Heart left ventricle (tissue), 16 donors: ENCODE results near the gene DLGAP1. TPM values are rescaled to one million over a fixed set of nuclear protein-coding genes. Genes with fewer than 3 reads are reported as not detected.

Source experiments
- ATAC-seq, 4 donors: fragments of 200-7000 bp; cut with Tn5 transposase; one replicate each; pipeline ENCODE4 v1.9.1; 2020 to 2022; ENCODE audit warnings: moderate library complexity in 4 of 4, mild to moderate bottlenecking in 3 of 4, moderate number of reproducible peaks in 1 of 4
- DNase-seq, 5 donors: peaks; one replicate each; pipeline ENCODE4 v3.0.0-alpha.2; 2020
- H3K27ac ChIP-seq, 12 donors: fragments of 200-600 bp; sonication (generic) in 4 of 12; one replicate each; pipeline versions ENCODE4 v1.5.0 to v1.8.0; 2016 to 2022; ENCODE audit warnings: mild to moderate bottlenecking in 2 of 12
- H3K27me3 ChIP-seq, 9 donors: fragments of 200-600 bp; sonication (generic) in 2 of 9; one replicate each; pipeline versions ENCODE4 v1.5.1 to v1.8.0; 2016 to 2022; ENCODE audit warnings: mild to moderate bottlenecking in 3 of 9
- H3K36me3 ChIP-seq, 9 donors: fragments of 200-600 bp; sonication (generic) in 2 of 9; one replicate each; pipeline versions ENCODE4 v1.5.0 to v1.8.0; 2018 to 2022; ENCODE audit warnings: mild to moderate bottlenecking in 2 of 9
- H3K4me1 ChIP-seq, 12 donors: fragments of 200-600 bp; sonication (generic) in 4 of 12; one replicate each; pipeline versions ENCODE4 v1.5.0 to v1.8.0; 2016 to 2022; ENCODE audit warnings: mild to moderate bottlenecking in 3 of 12
- H3K4me3 ChIP-seq, 12 donors: fragments of 200-600 bp; sonication (generic) in 4 of 12; one replicate each; pipeline versions ENCODE4 v1.5.0 to v1.8.0; 2017 to 2022; ENCODE audit warnings: mild to moderate bottlenecking in 9 of 12, moderate library complexity in 4 of 12
- H3K9me3 ChIP-seq, 12 donors: fragments of 200-600 bp; sonication (generic) in 4 of 12; one replicate each; pipeline versions ENCODE4 v1.5.0 to v1.8.0; 2016 to 2022; ENCODE audit warnings: mild to moderate bottlenecking in 1 of 12
- POLR2A ChIP-seq, 2 donors: fragments of 450-650 bp; IDR thresholded peaks; one replicate each; pipeline ENCODE4 v1.6.1; 2017; ENCODE audit warnings: antibody characterized with exemption in 2 of 2, mild to moderate bottlenecking in 2 of 2, moderate library complexity in 2 of 2
- WGBS, 4 donors: extraction: QIAGEN DNeasy Blood & Tissue Kit in 2 of 4; methylation state at CpG; one replicate each; pipeline versions ENCODE4 v1.1.5 to v1.1.7; 2013 to 2018; 5-methylcytosine and 5-hydroxymethylcytosine counted together
- intact Hi-C, 10 donors: fragments of 100-400 bp; cut with DNase I; formaldehyde crosslinking; loops; one replicate each; pipeline versions ENCODE4 v1.11.1 to v1.14.2; 2022
- polyA plus RNA-seq, 2 donors: library from polyadenylated mRNA; stranded (reverse); fragments of 200-250 nt; gene quantifications; one replicate each; pipeline ENCODE4 v1.2.3, GENCODE V29; 2013
- total RNA-seq, 9 donors: library from RNA; depleted of rRNA in 2 of 9; stranded (reverse); fragments of >200 nt in 2 of 9; fragmentation: NEBNext Ultra II Directional in 3 of 9; extraction: Animal tissue kit (Norgen Biotek cat#: 25700) in 3 of 9; gene quantifications; one replicate each; pipeline versions ENCODE4 v1.1.0 to v1.2.4, GENCODE V29; 2016 to 2023
- TF ChIP-seq, protein P1 (sequence below), 12 donors: fragments of 200-600 bp; sonication (generic) in 4 of 12; IDR thresholded peaks; one replicate each; pipeline versions ENCODE4 v1.5.0 to v1.8.0; 2018 to 2022; ENCODE audit warnings: antibody characterized with exemption in 12 of 12, mild to moderate bottlenecking in 5 of 12
- donor health status: ischemic (EF 13 %, LVEDD 7.1; RV severe dilation, severe dysfunction).
- donor health status: healthy with polysubstance abuse.
- donor health status: DM: no; HTN: yes; CAD: no.
- donor health status: DM: no; HTN: no; CAD: no.
- donor health status: ischemic (EF 25% LVEDD 6.9; RV normal size, moderate dysfunction).
- donor health status: ischemic (EF 25% LVEDD 5.7; RV mildly dilated, moderate dysfunction).
- donor health status: healthy.
- donor health status: DM: yes; HTN: yes; CAD: no.
- donor health status: ischemic (EF 35%, LVEDD 5.7; RV mildly dilated, moderate dysfunction).
- donor health status: nonischemic (EF 11% LVEDD 7.7; RV severe dilation, severe dysfunction).
- donor health status: DM: yes; HTN: yes; CAD: no.
- donor health status: PGD.
- donor health status: ischemic (EF 29% LVEDD 5.4; RV normal size, mild dysfunction).
- donor health status: nonischemic (EF 23%, LVEDD 6.1; RV moderate dilation, normal function).

DLGAP1 gene
- total and polyA plus RNA-seq, 11 donors: 0.10 to 5.5 (median 0.40) TPM; not detected in 1

- H3K4me1 ChIP-seq: peaks cover 0 to 34% (median 5%) of the 10 kb centered on the region in 12 donors
- H3K9me3 ChIP-seq: no peaks in the 10 kb centered on the region
- peak overlapping the region in 3 of 12 donors; percentile 7 to 46 (median 11) for H3K27ac ChIP-seq
- intact Hi-C loops: no loop called here
- peak in 1 of 4 donors; percentile 1 for ATAC-seq
- no peaks in the 10 kb centered on the region for H3K27me3 ChIP-seq
- H3K4me3 ChIP-seq: no peak overlapping the region
- TF ChIP-seq, protein P1, sequence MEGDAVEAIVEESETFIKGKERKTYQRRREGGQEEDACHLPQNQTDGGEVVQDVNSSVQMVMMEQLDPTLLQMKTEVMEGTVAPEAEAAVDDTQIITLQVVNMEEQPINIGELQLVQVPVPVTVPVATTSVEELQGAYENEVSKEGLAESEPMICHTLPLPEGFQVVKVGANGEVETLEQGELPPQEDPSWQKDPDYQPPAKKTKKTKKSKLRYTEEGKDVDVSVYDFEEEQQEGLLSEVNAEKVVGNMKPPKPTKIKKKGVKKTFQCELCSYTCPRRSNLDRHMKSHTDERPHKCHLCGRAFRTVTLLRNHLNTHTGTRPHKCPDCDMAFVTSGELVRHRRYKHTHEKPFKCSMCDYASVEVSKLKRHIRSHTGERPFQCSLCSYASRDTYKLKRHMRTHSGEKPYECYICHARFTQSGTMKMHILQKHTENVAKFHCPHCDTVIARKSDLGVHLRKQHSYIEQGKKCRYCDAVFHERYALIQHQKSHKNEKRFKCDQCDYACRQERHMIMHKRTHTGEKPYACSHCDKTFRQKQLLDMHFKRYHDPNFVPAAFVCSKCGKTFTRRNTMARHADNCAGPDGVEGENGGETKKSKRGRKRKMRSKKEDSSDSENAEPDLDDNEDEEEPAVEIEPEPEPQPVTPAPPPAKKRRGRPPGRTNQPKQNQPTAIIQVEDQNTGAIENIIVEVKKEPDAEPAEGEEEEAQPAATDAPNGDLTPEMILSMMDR (IDR thresholded peaks at IDR 0.05): no peak
- no peak for TF ChIP-seq POLR2A (IDR thresholded peaks at IDR 0.05)
- DNase-seq: no peak
- 84 to 90% (median 88%) methylated on average over 6 of the region's 6 CpGs for WGBS, 4 donors
- H3K36me3 ChIP-seq: no peaks in the 10 kb centered on the region
Observed at GRCh38 chr18:3649135-3649632, 805.9 kb downstream of the DLGAP1 start.

DNA sequence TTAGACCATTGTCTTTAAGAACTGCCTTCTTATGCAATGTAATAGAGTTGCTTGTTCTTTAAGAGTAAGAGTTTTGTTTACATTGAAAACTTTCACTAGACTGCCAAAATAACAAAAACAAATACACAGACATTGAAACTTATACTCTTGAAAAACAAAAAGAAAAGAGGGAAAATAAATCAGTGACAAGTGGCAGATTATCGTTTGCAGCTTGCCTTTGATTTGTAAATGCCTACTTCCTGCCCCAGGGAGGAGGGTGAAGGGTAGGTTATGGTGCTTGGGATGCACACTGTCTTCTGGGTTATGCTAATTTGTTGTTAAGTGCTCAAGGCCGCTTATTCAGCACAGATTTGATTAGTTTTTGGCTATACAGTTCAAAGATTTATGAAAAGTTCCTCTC is 806.5 kb downstream of the DLGAP1 start:
- peaks cover 0 to 29% (median 5%) of the 10 kb centered on the region in 12 donors for H3K4me1 ChIP-seq
- no peak for TF ChIP-seq POLR2A (IDR thresholded peaks at IDR 0.05)
- TF ChIP-seq, protein P1 (IDR thresholded peaks at IDR 0.05): no peak
- intact Hi-C loops: no loop called here
- H3K4me3 ChIP-seq: no peak overlapping the region
- no peaks in the 10 kb centered on the region for H3K36me3 ChIP-seq
- no peaks in the 10 kb centered on the region for H3K9me3 ChIP-seq
- ATAC-seq (no peak), DNase-seq (no peak)
- no peak overlapping the region for H3K27ac ChIP-seq
- WGBS, 4 donors: 78 to 88% (median 84%) methylated on average over 2 of the region's 2 CpGs
- no peaks in the 10 kb centered on the region for H3K27me3 ChIP-seq

DNA sequence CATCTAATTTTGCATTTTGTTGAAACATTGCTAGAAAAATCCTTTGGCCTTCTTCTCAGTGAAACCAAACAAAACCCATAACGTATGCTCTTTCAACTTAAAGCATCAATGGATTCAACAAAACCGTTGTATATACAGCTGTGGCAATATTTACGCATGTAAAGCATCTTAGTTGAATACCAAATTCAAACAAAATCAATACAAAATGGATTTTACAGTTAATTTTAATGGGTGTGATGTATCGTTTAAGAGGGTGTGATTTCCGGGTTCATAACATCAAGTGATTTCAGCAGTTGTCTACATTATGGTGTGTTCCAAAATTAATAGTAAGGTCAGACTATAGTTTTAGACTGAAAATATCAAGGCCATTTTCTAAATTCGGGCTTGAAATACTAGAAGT is 806.9 kb downstream of the DLGAP1 start:
- DNase-seq (no peak), ATAC-seq (no peak)
- Histone ChIP-seq H3K27me3 (no peaks in the 10 kb centered on the region), H3K27ac (no peak overlapping the region), H3K9me3 (no peaks in the 10 kb centered on the region), H3K4me3 (no peak overlapping the region), H3K4me1 (peaks cover 0 to 24% (median 4%) of the 10 kb centered on the region in 12 donors), H3K36me3 (no peaks in the 10 kb centered on the region)
- intact Hi-C loops: no loop called here
- 85 to 93% (median 88%) methylated on average over 6 of the region's 6 CpGs for WGBS, 4 donors
- TF ChIP-seq, protein P1 (IDR thresholded peaks at IDR 0.05): no peak
- TF ChIP-seq POLR2A (IDR thresholded peaks at IDR 0.05): no peak

- intact Hi-C loops: no loop called here
- TF ChIP-seq, protein P1 (IDR thresholded peaks at IDR 0.05): no peak
- TF ChIP-seq POLR2A (IDR thresholded peaks at IDR 0.05): no peak
- Histone ChIP-seq H3K9me3 (no peaks in the 10 kb centered on the region), H3K4me1 (peaks cover 0 to 19% (median 2%) of the 10 kb centered on the region in 12 donors), H3K36me3 (no peaks in the 10 kb centered on the region), H3K27me3 (no peaks in the 10 kb centered on the region), H3K4me3 (no peak overlapping the region), H3K27ac (no peak overlapping the region)
- no peak for ATAC-seq
- WGBS, 4 donors: 85 to 99% (median 91%) methylated on average over 4 of the region's 4 CpGs
- DNase-seq: no peak
Observed at GRCh38 chr18:3647636-3648035, 807.5 kb downstream of the DLGAP1 start.
